Small intestine (tissue), 7 donors: ENCODE data around the gene FASTK. TPM values are rescaled to one million over a fixed set of nuclear protein-coding genes. Genes with fewer than 3 reads are reported as not detected.
"Not testable (repeated sequence)": the region's sequence is repeated elsewhere in the genome, so short reads cannot be mapped to it uniquely, and the experiment has no call there.

ENCODE experiments used
- DNase-seq, 2 donors: peaks; one replicate each; pipeline versions ENCODE4 v3.0.0 to v3.0.0-alpha.2; 2013
- FAIRE-seq: peaks from 2 replicates; lab custom pipeline; 2012; peaks lifted over from hg19 to GRCh38; lab: Jason Lieb, UNC
- H3K27ac ChIP-seq, 3 donors: one replicate each; pipeline ENCODE4 v1.5.1; 2013; ENCODE audit warnings: low read length in 2 of 3, mild to moderate bottlenecking in 2 of 3, control low read depth in 1 of 3, inconsistent platforms in 1 of 3, low read depth in 1 of 3, moderate library complexity in 1 of 3
- H3K27me3 ChIP-seq, 3 donors: one replicate each; pipeline ENCODE4 v1.6.1; 2013; ENCODE audit warnings: low read length in 3 of 3, inconsistent platforms in 1 of 3; ENCODE audit not compliant: control insufficient read depth in 3 of 3, insufficient read depth in 3 of 3
- H3K36me3 ChIP-seq, 3 donors: one replicate each; pipeline ENCODE4 v1.6.1; 2013; ENCODE audit warnings: low read length in 3 of 3, inconsistent platforms in 1 of 3, low read depth in 1 of 3, mild to moderate bottlenecking in 1 of 3, moderate library complexity in 1 of 3; ENCODE audit not compliant: control insufficient read depth in 3 of 3, insufficient read depth in 2 of 3
- H3K4me1 ChIP-seq, 3 donors: one replicate each; pipeline ENCODE4 v1.6.1; 2013; ENCODE audit warnings: low read length in 2 of 3, inconsistent platforms in 1 of 3, low read depth in 1 of 3, mild to moderate bottlenecking in 1 of 3, moderate library complexity in 1 of 3; ENCODE audit not compliant: control insufficient read depth in 3 of 3, insufficient read depth in 2 of 3
- H3K4me3 ChIP-seq, 3 donors: one replicate each; pipeline ENCODE4 v1.5.1; 2013; ENCODE audit warnings: low read length in 3 of 3, control low read depth in 1 of 3, inconsistent platforms in 1 of 3, low read depth in 1 of 3, mild to moderate bottlenecking in 1 of 3, moderate library complexity in 1 of 3
- H3K9me3 ChIP-seq, 2 donors: one replicate each; pipeline ENCODE4 v1.6.1; 2013; ENCODE audit warnings: low read depth in 1 of 2, low read length in 1 of 2; ENCODE audit not compliant: control insufficient read depth in 2 of 2, insufficient read depth in 1 of 2
- WGBS, 3 donors: extraction: QIAGEN DNeasy Blood & Tissue Kit; methylation state at CpG; one replicate each; pipeline ENCODE4 v1.1.7; 2013; 5-methylcytosine and 5-hydroxymethylcytosine counted together
- polyA plus RNA-seq, 4 donors: library from polyadenylated mRNA; stranded (reverse) in 3 of 4; unstranded in 1 of 4; fragments of 200-250 nt in 3 of 4; fragments of 120-200 nt in 1 of 4; gene quantifications; one replicate each; pipeline versions ENCODE4 v1.2.1 to v1.2.3, GENCODE V29; 2013
- donor health status: healthy with polysubstance abuse.
- donor health status: control.
- donor health status: control.
- donor health status: Bipolar disorder and iron deficiency.
- donor health status: healthy.

FASTK gene
- polyA plus RNA-seq, 4 donors: 95.2 to 248 (median 126) TPM

DNA sequence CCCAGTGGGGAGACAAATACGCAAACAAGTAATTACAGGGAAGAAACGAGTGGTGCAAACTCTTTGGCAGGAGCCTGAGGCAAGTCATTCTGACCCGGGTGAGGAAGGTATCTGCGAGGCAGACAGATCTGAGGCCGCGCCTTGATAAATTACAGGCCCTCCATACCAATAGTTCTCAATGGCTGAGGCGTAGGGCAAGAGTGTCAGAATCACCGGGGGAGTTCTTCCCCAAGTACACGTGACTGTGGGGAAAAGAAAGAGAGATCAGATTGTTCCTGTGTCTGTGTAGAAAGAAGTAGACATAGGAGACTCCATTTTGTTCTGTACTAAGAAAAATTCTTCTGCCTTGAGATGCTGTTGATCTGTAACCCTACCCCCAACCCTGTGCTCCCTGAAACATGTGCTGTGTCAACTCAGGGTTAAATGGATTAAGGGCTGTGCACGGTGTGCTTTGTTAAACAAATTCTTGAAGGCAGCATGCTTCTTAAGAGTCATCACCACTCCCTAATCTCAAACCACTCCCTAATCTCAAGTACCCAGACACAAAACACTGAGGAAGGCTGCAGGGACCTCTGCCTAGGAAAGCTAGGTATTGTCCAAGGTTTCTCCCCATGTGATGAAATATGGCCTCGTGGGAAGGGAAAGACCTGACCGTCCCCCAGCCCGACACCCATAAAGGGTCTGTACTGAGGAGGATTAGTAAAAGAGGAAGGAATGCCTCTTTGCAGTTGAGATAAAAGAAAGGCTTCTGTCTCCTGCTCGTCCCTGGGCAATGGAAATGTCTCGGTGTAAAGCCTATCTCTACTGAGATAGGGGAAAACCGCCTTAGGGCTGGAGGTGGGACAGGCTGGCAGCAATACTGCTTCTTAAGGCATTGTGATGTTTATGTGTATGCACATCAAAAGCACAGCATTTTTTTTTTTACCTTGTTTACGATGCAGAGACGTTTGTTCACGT, 53.6 kb downstream of the FASTK start:
- DNase-seq: peak; percentile 53 to 56
- not testable (repeated sequence) for H3K36me3 ChIP-seq, H3K9me3 ChIP-seq, FAIRE-seq, H3K4me3 ChIP-seq, H3K27me3 ChIP-seq
- WGBS, 3 donors: 25 to 38% (median 36%) methylated on average over 19 of the region's 19 CpGs
- peak overlapping the region in 2 of 3 donors; percentile 82 to 88 for H3K27ac ChIP-seq
- H3K4me1 ChIP-seq: peaks cover 0 to 16% (median 0%) of the 10 kb centered on the region in 3 donors

Other genes with a start within 250 kb of the FASTK start
- gene AOC1, start 228.3 kb downstream of the FASTK start, polyA plus RNA-seq: 100 to 1,000 TPM in 3 of 4 donors, 10 to 100 TPM in 1; 72.7 to 325 (median 173) TPM
- gene KCNH2, start 102.5 kb downstream of the FASTK start, polyA plus RNA-seq: 1 to 10 TPM in 3 of 4 donors, not detected in 1; 2.4 to 5.7 (median 3.7) TPM
- gene NOS3, start 89.8 kb downstream of the FASTK start, polyA plus RNA-seq: 10 to 100 TPM in 1 of 4 donors, 1 to 10 TPM in 1, under 1 TPM in 2; 0.45 to 14.7 (median 4.7) TPM
- 1 to 10 TPM in 2 of 4 donors, under 1 TPM in 2; 0.22 to 1.6 (median 0.77) TPM for gene ATG9B, start 56.3 kb downstream of the FASTK start, polyA plus RNA-seq
- gene ABCB8, start 52.4 kb downstream of the FASTK start, polyA plus RNA-seq: 10 to 100 TPM; 15.4 to 29.9 (median 16.2) TPM
- 10 to 100 TPM in 1 of 4 donors, 1 to 10 TPM in 3; 2.8 to 10.7 (median 3.6) TPM for gene ASIC3, start 32.3 kb downstream of the FASTK start, polyA plus RNA-seq
- 10 to 100 TPM; 10.8 to 19.7 (median 11.9) TPM for gene CDK5, start 22.9 kb downstream of the FASTK start, polyA plus RNA-seq
- gene SLC4A2, start 21.2 kb downstream of the FASTK start, polyA plus RNA-seq: 100 to 1,000 TPM in 3 of 4 donors, 10 to 100 TPM in 1; 91.5 to 132 (median 103) TPM
- 100 to 1,000 TPM in 1 of 4 donors, 10 to 100 TPM in 3; 66.4 to 144 (median 77.2) TPM for gene TMUB1, start 2.7 kb upstream of the FASTK start, polyA plus RNA-seq
- gene AGAP3, start 5.7 kb upstream of the FASTK start, polyA plus RNA-seq: 10 to 100 TPM; 46.5 to 57.9 (median 54.4) TPM
- gene GBX1, start 86.9 kb upstream of the FASTK start, polyA plus RNA-seq: under 1 TPM in 1 of 4 donors, not detected in 3; 0.06 TPM
- gene ASB10, start 106.4 kb upstream of the FASTK start, polyA plus RNA-seq: not detected
- not detected for gene H2BK1, start 129.7 kb upstream of the FASTK start, polyA plus RNA-seq
- 10 to 100 TPM; 11.0 to 23.7 (median 13.5) TPM for gene ABCF2, start 146.4 kb upstream of the FASTK start, polyA plus RNA-seq
- gene CHPF2, start 151.7 kb upstream of the FASTK start, polyA plus RNA-seq: 10 to 100 TPM; 11.6 to 27.2 (median 18.1) TPM
- gene SMARCD3, start 167.9 kb upstream of the FASTK start, polyA plus RNA-seq: 10 to 100 TPM in 2 of 4 donors, 1 to 10 TPM in 1, under 1 TPM in 1; 0.89 to 16.0 (median 10.3) TPM